ENCODE results near the gene SEC16A.
"Not testable (repeated sequence)": the region's sequence is repeated elsewhere in the genome, so short reads cannot be mapped to it uniquely, and the experiment has no call there.

Gene SEC16A

DNA sequence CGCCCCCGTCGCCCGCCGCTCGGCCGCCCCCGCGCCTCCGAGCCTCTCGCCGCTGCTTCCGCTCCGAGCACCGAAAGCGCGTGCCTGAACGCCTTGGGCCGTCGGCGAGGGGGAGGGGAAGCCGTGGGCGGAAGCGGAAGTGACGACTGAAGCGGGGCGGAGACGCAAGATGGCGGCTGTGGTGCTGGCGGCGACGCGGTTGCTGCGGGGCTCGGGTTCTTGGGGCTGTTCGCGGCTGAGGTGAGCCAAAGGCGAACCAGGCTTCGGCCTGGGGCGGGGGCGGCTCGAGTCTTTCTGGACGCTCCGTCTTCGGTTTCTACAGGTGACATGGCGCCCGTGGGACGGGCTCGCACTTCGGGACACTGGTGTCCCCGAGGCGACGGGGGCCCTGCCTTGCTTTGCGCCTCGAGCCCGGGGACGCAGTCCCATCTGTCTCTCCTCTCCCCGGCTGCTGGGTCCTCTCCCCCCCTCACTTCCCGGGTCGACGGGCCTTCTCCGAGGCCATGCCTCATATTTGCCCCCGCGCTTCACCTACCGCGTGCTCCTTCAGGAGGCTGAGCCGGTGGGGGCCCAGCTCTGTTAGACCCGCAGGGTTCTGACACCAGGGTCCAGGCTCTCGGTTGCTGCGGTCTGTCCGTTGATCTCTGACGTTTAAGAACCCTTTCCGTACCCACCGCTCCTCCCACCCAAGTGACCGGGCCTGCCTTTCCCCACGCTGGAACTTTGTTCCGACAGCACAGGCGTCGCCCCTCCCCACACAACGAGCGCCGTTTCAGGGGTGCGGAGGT lies 72.1 kb downstream of the SEC16A start, which contains the start of the genes ENTR1 and PMPCA:
TSS of gene ENTR1 (minus strand) at position 115 of the 788 bp plus-strand sequence. CDS start 217 bp downstream, outside the sequence.
TSS of gene PMPCA (plus strand) at position 159 of the 788 bp plus-strand sequence. CDS start at position 170, 11 bp downstream.
- H3K36me3 Mint-ChIP-seq (ENCODE audit: low read depth): peaks cover 60% of the 10 kb centered on the region
- peaks cover 54% of the 10 kb centered on the region for H3K4me1 Mint-ChIP-seq (ENCODE audit: low read depth)
- no peaks in the 10 kb centered on the region for H3K9me3 Mint-ChIP-seq
- H3K27ac Mint-ChIP-seq: peak within 1 kb of the TSS; percentile 94
- H3K27me3 Mint-ChIP-seq: no peaks in the 10 kb centered on the region
- H3K4me3 Mint-ChIP-seq: peak within 1 kb of the TSS; percentile 98

DNA sequence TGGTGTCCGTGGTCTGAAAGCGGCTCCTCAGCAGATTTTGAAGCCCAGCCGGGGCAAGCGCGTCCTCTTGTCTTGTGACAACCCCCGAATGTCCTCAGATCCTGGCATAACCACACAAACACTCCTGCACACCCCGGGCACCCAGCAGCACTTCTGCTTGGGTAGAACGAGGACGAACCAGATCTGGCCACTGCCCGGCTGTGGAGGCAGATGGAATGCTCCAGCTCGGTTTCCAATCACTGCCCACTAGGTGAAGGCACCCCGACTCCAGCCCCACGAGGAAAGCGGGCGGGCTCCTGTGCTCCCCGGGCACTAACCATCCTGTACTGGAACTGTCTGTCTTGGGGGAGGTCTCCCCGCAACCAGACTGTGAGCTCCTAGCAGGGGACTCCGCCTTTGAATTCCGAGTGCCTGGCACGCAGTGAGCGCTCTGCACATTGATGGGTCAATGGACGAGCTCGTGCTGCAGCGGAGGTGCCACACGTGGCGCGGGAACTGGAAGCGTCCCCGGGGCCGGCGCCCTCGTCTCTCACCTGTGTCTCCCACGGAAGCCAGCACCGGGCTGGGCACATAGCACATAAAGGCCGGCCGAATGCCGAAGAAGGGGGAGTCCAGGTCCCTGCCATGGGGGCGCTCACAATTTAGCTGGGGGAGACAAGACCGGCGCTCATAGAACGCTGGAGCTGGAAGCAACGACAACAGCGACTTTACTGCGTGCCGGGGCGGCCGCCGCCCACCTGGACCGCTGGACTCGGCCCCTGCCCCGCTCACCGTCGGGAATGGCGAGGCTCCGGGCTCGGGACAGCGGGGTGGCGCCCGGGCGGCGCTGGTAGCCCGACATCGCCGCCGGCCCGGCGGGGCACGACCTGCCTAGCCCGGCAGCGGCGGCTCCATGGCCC lies 73.0 kb downstream of the SEC16A start:
- Mint-ChIP-seq H3K4me1 (ENCODE audit: low read depth) (peaks cover 63% of the 10 kb centered on the region), H3K4me3 (peak overlapping the region; percentile 98)

DNA sequence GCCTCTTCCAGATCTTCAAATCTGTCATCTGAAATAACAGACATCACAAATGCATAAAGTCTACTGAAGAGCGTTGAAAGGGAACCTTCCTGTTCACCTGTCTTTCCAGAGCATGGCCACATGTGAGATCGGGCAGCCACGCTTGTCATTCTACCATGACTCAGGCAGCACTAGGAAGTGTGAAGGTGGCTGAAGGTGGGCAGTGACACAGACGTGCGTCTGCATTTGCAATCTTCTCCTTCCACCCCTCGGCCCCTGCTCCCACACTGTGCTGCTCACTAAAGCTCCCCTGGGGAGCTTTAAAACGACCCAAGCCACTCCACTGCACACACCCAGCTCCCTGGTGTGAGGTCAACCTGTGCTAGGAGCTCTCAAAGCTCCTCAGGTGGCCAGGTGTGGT lies 74.9 kb downstream of the SEC16A start:
- no peaks in the 10 kb centered on the region for H3K27me3 Mint-ChIP-seq
- H3K4me3 Mint-ChIP-seq: peak overlapping the region; percentile 56
- H3K27ac Mint-ChIP-seq: no peak overlapping the region
- H3K9me3 Mint-ChIP-seq: no peaks in the 10 kb centered on the region
- H3K36me3 Mint-ChIP-seq (ENCODE audit: low read depth): peaks cover 55% of the 10 kb centered on the region
- peaks cover 75% of the 10 kb centered on the region for H3K4me1 Mint-ChIP-seq (ENCODE audit: low read depth)

More for the DNA sequence above, 73.0 kb downstream of the SEC16A start:
- Mint-ChIP-seq H3K9me3 (no peaks in the 10 kb centered on the region), H3K27me3 (no peaks in the 10 kb centered on the region), H3K27ac (peak overlapping the region; percentile 94), H3K36me3 (ENCODE audit: low read depth) (peaks cover 65% of the 10 kb centered on the region)

DNA sequence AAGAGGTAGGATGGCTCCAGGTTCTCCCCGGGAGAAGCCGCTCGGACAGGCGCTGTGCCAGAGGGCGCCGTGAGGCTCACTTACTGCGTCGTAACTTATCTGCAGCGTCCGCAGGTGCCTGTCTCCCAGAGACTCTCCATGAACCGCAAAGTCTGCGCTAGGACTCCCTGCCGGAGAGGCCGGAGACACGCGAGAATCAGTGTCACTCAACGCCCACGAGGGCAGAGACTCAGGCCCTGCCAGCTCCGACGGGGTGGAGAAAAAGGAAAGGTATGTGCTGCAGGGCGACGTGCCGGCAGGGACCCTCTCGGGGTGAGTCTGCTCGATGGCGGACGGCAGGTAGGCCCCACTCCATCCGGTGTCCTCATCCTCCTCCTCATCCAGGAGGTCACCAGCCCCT lies 75.8 kb downstream of the SEC16A start:
- H3K9me3 Mint-ChIP-seq, H3K27me3 Mint-ChIP-seq, H3K27ac Mint-ChIP-seq, H3K4me3 Mint-ChIP-seq: not testable (repeated sequence)
- H3K4me1 Mint-ChIP-seq (ENCODE audit: low read depth): peaks cover 77% of the 10 kb centered on the region
- H3K36me3 Mint-ChIP-seq (ENCODE audit: low read depth): peaks cover 56% of the 10 kb centered on the region

DNA sequence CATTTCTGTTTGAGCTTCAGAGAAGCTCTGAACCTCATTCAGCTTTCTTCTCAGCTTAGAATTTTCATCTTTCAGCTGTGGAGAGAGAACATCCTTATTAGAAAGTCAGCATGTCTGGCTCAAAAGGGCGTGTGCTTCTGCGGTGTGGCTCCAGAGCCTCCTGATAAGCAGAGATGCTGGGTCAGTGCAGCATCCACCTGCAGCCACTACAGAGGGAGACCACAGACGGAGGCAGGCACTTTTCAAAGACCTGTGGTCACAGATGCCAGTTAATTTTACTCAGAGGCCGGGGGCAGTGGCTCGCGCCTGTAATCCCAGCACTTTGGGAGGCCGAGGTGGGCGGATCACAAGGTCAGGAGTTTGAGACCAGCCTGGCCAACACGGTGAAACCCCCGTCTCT lies 76.9 kb downstream of the SEC16A start:
- not testable (repeated sequence) for H3K9me3 Mint-ChIP-seq, H3K4me3 Mint-ChIP-seq, H3K27ac Mint-ChIP-seq, H3K27me3 Mint-ChIP-seq
- Mint-ChIP-seq H3K36me3 (ENCODE audit: low read depth) (peaks cover 53% of the 10 kb centered on the region), H3K4me1 (ENCODE audit: low read depth) (peaks cover 76% of the 10 kb centered on the region)

DNA sequence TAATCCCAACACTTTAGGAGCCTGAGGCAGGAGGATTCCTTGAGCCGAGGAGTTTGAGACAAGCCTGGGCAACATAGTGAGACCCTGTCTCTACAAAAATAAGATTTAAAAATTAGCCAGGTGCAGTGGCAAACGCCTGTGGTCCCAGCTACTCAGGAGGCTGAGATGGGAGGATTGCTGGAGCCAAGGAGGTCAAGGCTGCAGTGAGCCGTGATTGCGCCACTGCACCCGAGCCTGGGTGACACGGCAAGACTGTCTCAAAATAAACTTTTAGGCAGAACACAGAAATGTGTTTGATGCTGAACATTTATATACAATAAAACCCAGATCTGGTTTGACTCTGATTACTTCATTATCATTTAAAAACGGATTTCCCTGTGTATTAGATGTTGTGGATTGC lies 77.4 kb downstream of the SEC16A start:
- Mint-ChIP-seq H3K36me3 (ENCODE audit: low read depth) (peaks cover 53% of the 10 kb centered on the region), H3K9me3 (no peaks in the 10 kb centered on the region), H3K27ac (no peak overlapping the region), H3K4me1 (ENCODE audit: low read depth) (peaks cover 80% of the 10 kb centered on the region), H3K4me3 (peak overlapping the region; percentile 10), H3K27me3 (no peaks in the 10 kb centered on the region)

DNA sequence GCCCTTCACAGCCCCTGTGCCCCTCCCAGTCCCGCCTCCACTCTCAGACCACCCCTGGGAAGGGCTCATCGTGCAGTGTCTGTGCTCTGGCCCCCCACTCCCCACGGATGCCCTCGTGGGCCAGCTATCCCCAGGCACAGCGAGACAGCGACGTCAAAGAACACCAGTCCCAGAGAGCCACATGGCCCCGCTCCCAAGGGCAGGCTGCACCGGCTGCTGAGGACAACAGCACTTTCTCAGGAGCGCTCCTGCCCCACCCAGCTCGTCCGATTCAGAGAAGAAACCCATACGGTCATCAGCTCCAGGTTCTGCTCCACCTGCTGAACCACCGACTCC lies 78.1 kb downstream of the SEC16A start:
- Mint-ChIP-seq H3K27ac (peak overlapping the region; percentile 91), H3K27me3 (no peaks in the 10 kb centered on the region), H3K4me1 (ENCODE audit: low read depth) (peaks cover 80% of the 10 kb centered on the region), H3K9me3 (no peaks in the 10 kb centered on the region), H3K36me3 (ENCODE audit: low read depth) (peaks cover 53% of the 10 kb centered on the region), H3K4me3 (peak overlapping the region; percentile 75)

DNA sequence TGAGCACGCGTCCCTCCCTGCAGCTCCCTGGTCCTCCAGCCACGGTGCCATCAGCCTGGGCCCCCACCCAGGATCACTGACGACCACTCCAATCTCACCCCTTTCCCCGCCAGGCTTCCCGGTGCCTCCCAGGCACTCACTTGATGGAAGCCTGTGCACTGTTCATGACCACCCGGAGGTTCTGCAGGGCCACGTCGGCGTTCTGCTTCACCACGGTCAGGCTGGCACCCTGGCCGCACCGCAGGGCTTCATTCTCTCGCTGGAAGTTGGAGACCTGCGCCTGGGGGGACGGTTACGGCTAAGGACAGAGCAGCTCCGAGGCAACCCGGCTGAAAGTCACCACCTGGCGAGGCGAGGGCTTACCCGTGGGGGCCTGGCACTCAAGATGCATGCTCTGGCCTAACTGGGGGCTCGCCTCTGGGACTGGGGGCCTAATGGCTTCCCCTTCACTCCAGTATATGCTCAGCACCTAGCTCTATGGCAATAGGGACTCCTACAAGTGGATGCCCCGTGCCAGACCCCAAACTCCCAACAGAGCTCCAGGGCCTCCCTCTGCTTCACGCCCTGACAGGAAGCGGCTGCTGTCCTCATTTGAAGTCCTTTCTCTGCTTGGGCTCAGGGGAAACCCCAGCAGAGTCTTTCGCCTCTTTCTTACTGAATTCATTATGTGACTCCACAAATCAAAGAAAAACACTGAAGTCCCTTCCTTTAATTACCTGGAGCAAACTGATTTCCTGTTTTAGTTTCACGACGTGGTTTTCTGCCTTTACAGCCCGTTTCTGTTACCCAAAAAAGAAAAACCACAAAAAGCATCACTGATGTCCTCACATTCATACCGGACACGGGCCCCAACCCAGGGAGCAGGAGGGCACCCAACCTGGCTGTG lies 78.7 kb downstream of the SEC16A start:
- H3K9me3 Mint-ChIP-seq: no peaks in the 10 kb centered on the region
- peaks cover 56% of the 10 kb centered on the region for H3K36me3 Mint-ChIP-seq (ENCODE audit: low read depth)
- H3K27me3 Mint-ChIP-seq: no peaks in the 10 kb centered on the region
- peak overlapping the region; percentile 91 for H3K27ac Mint-ChIP-seq
- peak overlapping the region; percentile 75 for H3K4me3 Mint-ChIP-seq
- peaks cover 76% of the 10 kb centered on the region for H3K4me1 Mint-ChIP-seq (ENCODE audit: low read depth)

DNA sequence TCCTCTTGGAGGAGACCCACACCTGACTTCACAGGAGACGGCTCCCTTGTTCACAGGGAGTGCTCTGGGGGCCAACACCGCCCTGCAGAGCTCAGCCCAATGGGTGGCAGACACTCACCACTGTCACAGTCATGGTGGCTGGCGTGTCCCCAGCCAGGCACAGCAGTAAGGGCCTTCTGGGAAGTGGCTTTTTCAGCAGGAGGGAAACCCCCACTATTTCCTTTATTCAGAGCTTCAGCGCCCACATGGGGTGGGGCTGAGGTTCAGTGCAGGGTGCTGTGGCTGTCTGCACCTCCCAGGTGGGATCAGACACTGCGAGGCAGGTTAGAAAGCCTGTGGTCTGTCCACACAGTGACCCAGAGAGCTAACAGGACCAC lies 79.3 kb downstream of the SEC16A start:
- Mint-ChIP-seq H3K36me3 (ENCODE audit: low read depth) (peaks cover 56% of the 10 kb centered on the region), H3K27me3 (no peaks in the 10 kb centered on the region), H3K4me1 (ENCODE audit: low read depth) (peaks cover 76% of the 10 kb centered on the region), H3K27ac (peak overlapping the region; percentile 91), H3K4me3 (peak overlapping the region; percentile 71), H3K9me3 (no peaks in the 10 kb centered on the region)

DNA sequence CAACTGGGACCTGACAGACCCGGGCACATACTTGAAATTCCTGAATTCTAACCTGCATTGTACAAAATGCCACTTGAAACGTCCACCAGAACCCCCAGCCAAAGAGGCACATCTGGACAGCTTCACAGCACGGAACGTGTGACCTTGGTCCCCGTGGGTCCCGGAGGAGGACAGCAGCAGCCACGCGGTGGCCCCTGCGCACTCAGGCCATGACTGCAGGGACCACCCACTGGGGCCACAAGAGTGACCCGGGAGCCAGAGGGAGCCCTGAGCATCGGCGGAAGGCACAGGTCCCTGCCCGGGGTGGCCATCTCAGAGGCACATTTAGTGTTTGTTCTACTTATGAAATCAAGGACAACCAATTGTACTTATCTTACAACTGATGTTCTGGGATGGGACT lies 80.8 kb downstream of the SEC16A start:
- Mint-ChIP-seq H3K27ac (peak overlapping the region; percentile 82), H3K4me1 (ENCODE audit: low read depth) (peaks cover 69% of the 10 kb centered on the region), H3K27me3 (no peaks in the 10 kb centered on the region), H3K36me3 (ENCODE audit: low read depth) (peaks cover 51% of the 10 kb centered on the region), H3K4me3 (no peak overlapping the region), H3K9me3 (no peaks in the 10 kb centered on the region)

DNA sequence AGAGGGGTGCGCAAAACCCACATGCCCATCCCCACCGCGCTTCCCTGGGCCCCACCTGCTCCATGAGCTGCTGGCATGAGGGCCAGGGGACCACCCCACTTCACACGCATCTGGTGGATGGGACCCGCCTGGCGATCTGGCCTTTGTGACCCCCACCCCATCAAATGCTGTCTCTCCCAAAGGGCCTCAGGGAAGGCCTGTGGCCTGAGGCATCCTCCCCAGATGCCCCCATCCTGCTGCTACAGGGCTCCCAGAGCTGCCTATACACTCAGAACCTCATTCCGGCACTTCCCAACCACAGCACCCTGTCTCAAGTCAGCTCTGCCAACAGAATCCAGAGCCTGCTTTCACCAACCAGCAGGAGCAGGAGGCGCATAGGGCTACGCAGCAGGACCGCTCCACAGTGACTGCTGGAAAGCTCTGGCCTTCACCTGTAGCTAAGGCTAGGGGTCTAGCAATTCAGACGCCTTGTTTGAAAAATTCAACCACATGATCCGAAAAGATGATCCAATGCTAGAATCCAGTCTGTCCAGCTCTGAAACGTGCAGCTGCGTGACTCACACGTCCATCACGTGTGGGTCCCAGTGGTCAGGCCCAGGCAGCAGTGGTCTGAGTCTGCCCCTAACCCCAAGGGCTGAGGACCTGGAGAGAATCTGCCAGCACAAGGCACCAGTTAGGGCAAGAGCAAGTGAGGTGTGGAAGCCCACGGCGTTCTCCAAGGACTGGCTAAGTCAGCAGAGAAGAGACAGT lies 81.5 kb downstream of the SEC16A start:
- no peaks in the 10 kb centered on the region for H3K27me3 Mint-ChIP-seq
- H3K4me1 Mint-ChIP-seq (ENCODE audit: low read depth): peaks cover 65% of the 10 kb centered on the region
- H3K4me3 Mint-ChIP-seq: no peak overlapping the region
- no peaks in the 10 kb centered on the region for H3K9me3 Mint-ChIP-seq
- H3K27ac Mint-ChIP-seq: peak overlapping the region; percentile 50
- peaks cover 51% of the 10 kb centered on the region for H3K36me3 Mint-ChIP-seq (ENCODE audit: low read depth)

DNA sequence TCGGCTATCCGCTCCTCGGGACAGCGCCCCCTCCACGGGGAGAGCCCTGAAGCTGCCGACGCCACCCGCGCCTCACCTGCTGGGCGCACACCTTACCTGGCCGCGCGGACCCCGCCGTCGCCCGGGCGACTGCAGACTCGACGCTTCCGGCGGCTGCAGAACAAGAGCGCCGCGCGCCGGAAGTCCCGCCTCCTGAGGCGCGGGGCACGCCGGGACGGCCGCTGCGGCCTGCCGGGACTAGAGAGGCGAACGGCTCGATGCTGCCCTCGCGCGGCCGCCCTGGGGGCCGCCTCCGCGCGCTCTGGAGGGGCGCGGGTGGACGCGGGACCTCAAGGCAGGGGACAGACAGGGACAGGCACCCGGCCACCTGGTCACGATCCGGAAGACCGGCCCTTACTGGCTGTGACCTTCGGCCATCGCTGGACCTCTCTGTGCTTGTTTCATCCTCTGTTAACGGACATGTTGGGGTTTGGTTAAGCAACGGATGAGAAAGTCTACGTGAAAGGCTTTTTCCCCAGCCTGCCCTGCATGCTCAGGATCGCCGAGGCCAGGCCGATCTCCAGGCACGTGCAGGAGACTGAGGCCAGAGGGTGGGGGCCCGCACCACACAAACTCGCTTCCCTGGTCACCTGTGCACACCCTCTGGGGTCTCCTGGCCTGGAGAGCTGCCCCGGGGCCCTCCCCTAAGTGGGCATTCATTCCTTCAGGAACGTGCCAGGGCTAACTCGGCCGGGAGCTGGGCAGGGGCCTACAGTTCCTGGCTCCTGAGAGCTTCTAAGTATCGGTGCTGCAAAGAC lies 82.6 kb downstream of the SEC16A start, which contains the start of gene SNAPC4:
TSS of gene SNAPC4 (minus strand) at position 133 of the 797 bp plus-strand sequence. CDS start 1,742 bp downstream, outside the sequence.
- H3K36me3 Mint-ChIP-seq (ENCODE audit: low read depth): peaks cover 52% of the 10 kb centered on the region
- peaks cover 56% of the 10 kb centered on the region for H3K4me1 Mint-ChIP-seq (ENCODE audit: low read depth)

More for the DNA sequence above, 82.6 kb downstream of the SEC16A start, which contains the start of gene SNAPC4:
- H3K9me3 Mint-ChIP-seq: no peaks in the 10 kb centered on the region
- H3K27me3 Mint-ChIP-seq: no peaks in the 10 kb centered on the region
- peak within 1 kb of the TSS; percentile 94 for H3K4me3 Mint-ChIP-seq
- peak within 1 kb of the TSS; percentile 91 for H3K27ac Mint-ChIP-seq
